Left lung (tissue), 10 donors: ENCODE data around the gene USP48. TPM values are rescaled to one million over a fixed set of nuclear protein-coding genes. Genes with fewer than 3 reads are reported as not detected.

ENCODE experiments used
- ATAC-seq: fragments of 200-7000 bp; cut with Tn5 transposase; one replicate; pipeline ENCODE4 v1.9.1; 2020; ENCODE audit warnings: moderate library complexity
- DNase-seq, 4 donors: peaks; one replicate each; pipeline ENCODE4 v3.0.0-alpha.2; 2013 to 2020
- H3K27ac ChIP-seq, 2 donors: fragments of 200-600 bp; sonication (generic) in 1 of 2; one replicate each; pipeline versions ENCODE4 v1.5.0 to v1.8.0; 2020 to 2021
- H3K27me3 ChIP-seq, 2 donors: fragments of 200-600 bp; sonication (generic) in 1 of 2; one replicate each; pipeline versions ENCODE4 v1.5.0 to v1.8.0; 2020 to 2021
- H3K36me3 ChIP-seq, 2 donors: fragments of 200-600 bp; sonication (generic) in 1 of 2; one replicate each; pipeline versions ENCODE4 v1.5.0 to v1.8.0; 2020 to 2021
- H3K4me1 ChIP-seq, 2 donors: fragments of 200-600 bp; one replicate each; pipeline ENCODE4 v1.8.0; 2021
- H3K4me3 ChIP-seq, 2 donors: fragments of 200-600 bp; sonication (generic) in 1 of 2; one replicate each; pipeline versions ENCODE4 v1.5.0 to v1.8.0; 2020 to 2021; ENCODE audit warnings: mild to moderate bottlenecking in 1 of 2
- H3K9me3 ChIP-seq, 2 donors: fragments of 200-600 bp; sonication (generic) in 1 of 2; one replicate each; pipeline versions ENCODE4 v1.5.0 to v1.8.0; 2020 to 2021
- CTCF ChIP-seq, 2 donors: fragments of 200-600 bp; sonication (generic) in 1 of 2; IDR thresholded peaks; one replicate each; pipeline versions ENCODE4 v1.5.0 to v1.8.0; 2021; ENCODE audit warnings: antibody characterized with exemption in 2 of 2
- intact Hi-C, 2 donors: fragments of 100-400 bp; cut with DNase I; formaldehyde crosslinking; loops; one replicate each; pipeline versions ENCODE4 v1.11.2 to v1.14.2; 2022
- polyA plus RNA-seq, 6 donors: library from polyadenylated mRNA; unstranded; fragments of 120-200 nt; gene quantifications; one replicate each; pipeline ENCODE4 v1.2.1, GENCODE V29; 2013; ENCODE audit not compliant: insufficient read length in 6 of 6
- total RNA-seq, 2 donors: library from RNA; stranded (reverse); fragmentation: NEBNext Ultra II Directional; extraction: Animal tissue kit (Norgen Biotek cat#: 25700); gene quantifications; one replicate each; pipeline ENCODE4 v1.2.1, GENCODE V29; 2021
- donor health status: DM: no; HTN: yes; CAD: no.
- donor health status: DM: no; HTN: no; CAD: no.

USP48 gene
- total and polyA plus RNA-seq, 8 donors = 57.9 to 95.6 (median 80.9) TPM

GRCh38 chr1:21685946-21686678 lies 96.8 kb downstream of the USP48 start:
- DNase-seq (no peak), ATAC-seq (no peak)
- TF ChIP-seq CTCF (IDR thresholded peaks at IDR 0.05) = no peak
- no peaks in the 10 kb centered on the region for H3K9me3 ChIP-seq
- H3K4me1 ChIP-seq = no peaks in the 10 kb centered on the region
- no peak overlapping the region for H3K27ac ChIP-seq
- H3K4me3 ChIP-seq = no peak overlapping the region
- intact Hi-C loops = no loop called here
- peaks cover 0 to 97% of the 10 kb centered on the region in 2 donors for H3K36me3 ChIP-seq
- H3K27me3 ChIP-seq = no peaks in the 10 kb centered on the region

- DNase-seq = no peak
- no peak for ATAC-seq
- Histone ChIP-seq H3K27me3 (no peaks in the 10 kb centered on the region), H3K27ac (no peak overlapping the region), H3K4me1 (no peaks in the 10 kb centered on the region), H3K9me3 (no peaks in the 10 kb centered on the region), H3K4me3 (no peak overlapping the region), H3K36me3 (peaks cover 0 to 91% of the 10 kb centered on the region in 2 donors)
- intact Hi-C loops = no loop called here
- TF ChIP-seq CTCF (IDR thresholded peaks at IDR 0.05) = no peak
Measured at GRCh38 chr1:21681426-21681825, 101.5 kb downstream of the USP48 start.

- Histone ChIP-seq H3K27ac (no peak overlapping the region), H3K27me3 (no peaks in the 10 kb centered on the region), H3K4me1 (no peaks in the 10 kb centered on the region), H3K9me3 (no peaks in the 10 kb centered on the region), H3K36me3 (peaks cover 0 to 86% of the 10 kb centered on the region in 2 donors), H3K4me3 (no peak overlapping the region)
- ATAC-seq (no peak), DNase-seq (no peak)
- intact Hi-C loops = no loop called here
- TF ChIP-seq CTCF (IDR thresholded peaks at IDR 0.05) = no peak
Measured at GRCh38 chr1:21680918-21681317, 102.0 kb downstream of the USP48 start.

- no peak overlapping the region for H3K4me3 ChIP-seq
- H3K27me3 ChIP-seq = no peaks in the 10 kb centered on the region
- ATAC-seq (no peak), DNase-seq (no peak)
- TF ChIP-seq CTCF (IDR thresholded peaks at IDR 0.05) = no peak
- no peaks in the 10 kb centered on the region for H3K9me3 ChIP-seq
- intact Hi-C loops = no loop called here
- no peaks in the 10 kb centered on the region for H3K4me1 ChIP-seq
- no peak overlapping the region for H3K27ac ChIP-seq
- H3K36me3 ChIP-seq = peaks cover 0 to 81% of the 10 kb centered on the region in 2 donors
Measured at GRCh38 chr1:21680381-21680780, 102.6 kb downstream of the USP48 start.

GRCh38 chr1:21677168-21677567 lies 105.8 kb downstream of the USP48 start:
- ATAC-seq = no peak
- intact Hi-C loops = no loop called here
- peaks cover 0 to 52% of the 10 kb centered on the region in 2 donors for H3K36me3 ChIP-seq
- H3K27me3 ChIP-seq = no peaks in the 10 kb centered on the region
- TF ChIP-seq CTCF (IDR thresholded peaks at IDR 0.05) = no peak
- no peak for DNase-seq
- no peak overlapping the region for H3K27ac ChIP-seq
- no peak overlapping the region for H3K4me3 ChIP-seq
- H3K9me3 ChIP-seq = no peaks in the 10 kb centered on the region
- peaks cover 5 to 18% of the 10 kb centered on the region in 2 donors for H3K4me1 ChIP-seq
